H1 (cell line): ENCODE data around the gene RNF123. TPM values are rescaled to one million over a fixed set of nuclear protein-coding genes. Genes with fewer than 3 reads are reported as not detected.

Experiments used
- CTCF ChIA-PET: fragments of 300-600 bp; sonication (Branson Sonifier 250); formaldehyde crosslinking; loops from one replicate; lab custom pipeline; 2021; ENCODE audit not compliant: partially characterized antibody; lab: Charles Lee
- POLR2A ChIA-PET: fragments of 300-600 bp; sonication (Branson Sonifier 250); formaldehyde crosslinking; loops from one replicate; lab custom pipeline; 2021; ENCODE audit warnings: inconsistent platforms; ENCODE audit not compliant: partially characterized antibody; lab: Charles Lee
- DNase-seq, 2 experiments: peaks; one replicate each; pipeline versions ENCODE4 v3.0.0 to v3.0.0-alpha.2; 2010 to 2022; ENCODE audit warnings: low spot score in 2 of 2, low read depth in 1 of 2, mixed read lengths in 1 of 2
- FAIRE-seq: peaks from 2 replicates; lab custom pipeline; 2011; peaks lifted over from hg19 to GRCh38; lab: Jason Lieb, UNC
- H2AFZ ChIP-seq: 2 replicates; pipeline ENCODE4 v1.8.1; 2012; ENCODE audit warnings: low read length, inconsistent platforms
- H2AK5ac ChIP-seq: 2 replicates; pipeline ENCODE4 v1.6.1; 2013; ENCODE audit warnings: low read depth, low read length
- H2BK120ac ChIP-seq: replicated peaks from 2 replicates; pipeline ENCODE3; 2013; ENCODE audit warnings: low read depth, low read length, inconsistent platforms
- H2BK12ac ChIP-seq: 2 replicates; pipeline ENCODE4 v1.6.1; 2013; ENCODE audit warnings: low read depth, low read length
- H2BK15ac ChIP-seq: 2 replicates; pipeline ENCODE4 v1.6.1; 2013; ENCODE audit warnings: low read length
- H2BK20ac ChIP-seq: 2 replicates; pipeline ENCODE4 v1.6.1; 2013; ENCODE audit warnings: low read length
- H2BK5ac ChIP-seq: 2 replicates; pipeline ENCODE4 v1.6.1; 2013; ENCODE audit warnings: low read depth, low read length
- H3K14ac ChIP-seq: 2 replicates; pipeline ENCODE4 v1.6.1; 2013; ENCODE audit warnings: inconsistent platforms; ENCODE audit not compliant: insufficient read length
- H3K18ac ChIP-seq: 2 replicates; pipeline ENCODE4 v1.6.1; 2013; ENCODE audit warnings: low read length; ENCODE audit errors: extremely low read depth
- H3K23ac ChIP-seq: 2 replicates; pipeline ENCODE4 v1.6.1; 2013; ENCODE audit warnings: inconsistent platforms; ENCODE audit not compliant: insufficient read length
- H3K23me2 ChIP-seq: 2 replicates; pipeline ENCODE4 v1.6.1; 2013; ENCODE audit warnings: low read depth, low read length
- H3K27ac ChIP-seq: 2 replicates; pipeline ENCODE4 v1.6.1; 2011; ENCODE audit warnings: low read depth, low read length, inconsistent platforms
- H3K27me3 ChIP-seq, 4 experiments: replicated peaks in 1 of 4; 1 replicate in 1 of 4; 2 replicates in 3 of 4; pipeline versions ENCODE4 v1.6.1 to v1.8.1; 2011 to 2013; ENCODE audit warnings: low read length in 3 of 4, mild to moderate bottlenecking in 3 of 4, inconsistent platforms in 2 of 4, mixed read lengths in 2 of 4, moderate library complexity in 1 of 4; ENCODE audit not compliant: control insufficient read depth in 3 of 4, insufficient read depth in 3 of 4; ENCODE audit errors: extremely low read depth in 1 of 4
- H3K36me3 ChIP-seq, 4 experiments: 2 replicates each; pipeline versions ENCODE4 v1.6.1 to v1.8.1; 2011 to 2013; ENCODE audit warnings: mild to moderate bottlenecking in 4 of 4, low read length in 3 of 4, moderate library complexity in 2 of 4, control low read depth in 1 of 4, inconsistent platforms in 1 of 4; ENCODE audit not compliant: insufficient read depth in 4 of 4, control insufficient read depth in 2 of 4
- H3K4ac ChIP-seq: replicated peaks from 2 replicates; pipeline ENCODE3; 2013; ENCODE audit warnings: low read length, low read depth, mixed read lengths, inconsistent platforms; ENCODE audit not compliant: insufficient read length
- H3K4me1 ChIP-seq, 4 experiments: replicated peaks in 1 of 4; 1 replicate in 1 of 4; 2 replicates in 3 of 4; pipeline versions ENCODE4 v1.6.1 to v1.8.1; 2011 to 2013; ENCODE audit warnings: low read length in 3 of 4, inconsistent platforms in 2 of 4, mixed read lengths in 1 of 4; ENCODE audit not compliant: insufficient read depth in 4 of 4, control insufficient read depth in 3 of 4
- H3K4me2 ChIP-seq, 2 experiments: 2 replicates each; pipeline versions ENCODE4 v1.6.1 to v1.8.1; 2011 to 2013; ENCODE audit warnings: low read depth in 2 of 2, low read length in 2 of 2, control low read depth in 1 of 2, inconsistent platforms in 1 of 2, mild to moderate bottlenecking in 1 of 2; ENCODE audit not compliant: insufficient read depth in 1 of 2
- H3K4me3 ChIP-seq, 4 experiments: fragments of 200-600, 300-600 bp in 1 of 4; sonication (generic), shearing (Covaris generic), sonication (Bioruptor Twin) in 1 of 4; 2 replicates each; pipeline versions ENCODE4 v1.5.1 to v1.8.1; 2011 to 2016; ENCODE audit warnings: low read length in 4 of 4, low read depth in 3 of 4, control low read depth in 2 of 4, inconsistent platforms in 2 of 4, mild to moderate bottlenecking in 2 of 4, mixed read lengths in 1 of 4, moderate library complexity in 1 of 4; ENCODE audit not compliant: insufficient read depth in 2 of 4; ENCODE audit errors: extremely low read depth in 1 of 4
- H3K56ac ChIP-seq: replicated peaks from 2 replicates; pipeline ENCODE3; 2013; ENCODE audit warnings: low read depth, mild to moderate bottlenecking, mixed read lengths, low read length, inconsistent platforms; ENCODE audit not compliant: insufficient read length
- H3K79me1 ChIP-seq: 2 replicates; pipeline ENCODE4 v1.6.1; 2013; ENCODE audit warnings: low read depth, low read length, control low read depth
- H3K79me2 ChIP-seq, 2 experiments: 2 replicates each; pipeline versions ENCODE4 v1.6.1 to v1.8.1; 2012 to 2013; ENCODE audit warnings: low read length in 2 of 2, mild to moderate bottlenecking in 2 of 2, inconsistent platforms in 1 of 2; ENCODE audit not compliant: insufficient read depth in 2 of 2, control insufficient read depth in 1 of 2
- H3K9ac ChIP-seq, 4 experiments: replicated peaks in 1 of 4; 1 replicate in 1 of 4; 2 replicates in 3 of 4; pipeline versions ENCODE4 v1.6.1 to v1.8.1; 2011 to 2013; ENCODE audit warnings: low read depth in 3 of 4, low read length in 3 of 4, control low read depth in 2 of 4, mild to moderate bottlenecking in 2 of 4, moderate library complexity in 2 of 4, inconsistent platforms in 1 of 4; ENCODE audit errors: extremely low read depth in 1 of 4
- H3K9me3 ChIP-seq, 2 experiments: 2 replicates each; pipeline versions ENCODE4 v1.6.1 to v1.8.1; 2012 to 2013; ENCODE audit warnings: mild to moderate bottlenecking in 2 of 2, moderate library complexity in 2 of 2, control low read depth in 1 of 2, inconsistent platforms in 1 of 2, low read depth in 1 of 2, low read length in 1 of 2, mixed read lengths in 1 of 2; ENCODE audit not compliant: insufficient read depth in 2 of 2
- H4K20me1 ChIP-seq, 2 experiments: replicated peaks in 1 of 2; 2 replicates each; pipeline versions ENCODE3 to v1.8.1; 2011 to 2013; ENCODE audit warnings: inconsistent platforms in 2 of 2, low read length in 2 of 2, mild to moderate bottlenecking in 1 of 2; ENCODE audit not compliant: insufficient read depth in 2 of 2, control insufficient read depth in 1 of 2
- H4K5ac ChIP-seq: 2 replicates; pipeline ENCODE4 v1.6.1; 2013; ENCODE audit warnings: low read length, low read depth, mixed read lengths, inconsistent platforms; ENCODE audit not compliant: insufficient read length
- H4K8ac ChIP-seq: 2 replicates; pipeline ENCODE4 v1.8.0; 2013; ENCODE audit warnings: mild to moderate bottlenecking, moderate library complexity, low read length, inconsistent platforms; ENCODE audit not compliant: insufficient read depth; ENCODE audit errors: extremely low read depth
- H4K91ac ChIP-seq: replicated peaks from 2 replicates; pipeline ENCODE3; 2013; ENCODE audit warnings: low read length, mixed read lengths, inconsistent platforms; ENCODE audit not compliant: insufficient read length
- ATF2 ChIP-seq: IDR thresholded peaks from 2 replicates; pipeline ENCODE4 v1.6.1; 2012; ENCODE audit warnings: low read length, inconsistent platforms
- BCL11A ChIP-seq, 2 experiments: IDR thresholded peaks; one replicate each; pipeline ENCODE4 v1.6.1; 2011; ENCODE audit warnings: low read depth in 2 of 2, low read length in 2 of 2, mild to moderate bottlenecking in 2 of 2
- CEBPB ChIP-seq: IDR thresholded peaks from 2 replicates; pipeline ENCODE4 v1.6.1; 2012; ENCODE audit warnings: low read depth, low read length
- EP300 ChIP-seq, 2 experiments: IDR thresholded peaks; 1 replicate in 1 of 2; 2 replicates in 1 of 2; pipeline ENCODE4 v1.6.1; 2011 to 2012; ENCODE audit warnings: low read depth in 2 of 2, low read length in 2 of 2, mild to moderate bottlenecking in 2 of 2, borderline replicate concordance in 1 of 2, inconsistent platforms in 1 of 2, moderate library complexity in 1 of 2
- MAX ChIP-seq: IDR thresholded peaks from 2 replicates; pipeline ENCODE4 v1.6.1; 2012; ENCODE audit warnings: inconsistent platforms
- POLR2A ChIP-seq, 2 experiments: IDR thresholded peaks; 1 replicate in 1 of 2; 2 replicates in 1 of 2; pipeline ENCODE4 v1.6.1; 2011; ENCODE audit warnings: low read depth in 2 of 2, low read length in 2 of 2, mild to moderate bottlenecking in 2 of 2; ENCODE audit errors: control extremely low read depth in 1 of 2
- RFX5 ChIP-seq: IDR thresholded peaks from 2 replicates; pipeline ENCODE4 v1.6.1; 2011; ENCODE audit warnings: low read depth, low read length, improper control_type of control experiment, borderline replicate concordance
- TBP ChIP-seq: IDR thresholded peaks from 2 replicates; pipeline ENCODE4 v1.6.1; 2011; ENCODE audit warnings: low read depth, low read length, improper control_type of control experiment
- USF2 ChIP-seq: IDR thresholded peaks from 2 replicates; pipeline ENCODE4 v1.6.1; 2011; ENCODE audit warnings: low read length, improper control_type of control experiment
- WGBS, 2 experiments: shearing (Covaris generic) in 1 of 2; methylation state at CpG; one replicate each; pipeline versions ENCODE4 v1.1.6 to v1.1.7; 2013 to 2015; ENCODE audit warnings: low lambda C conversion rate in 2 of 2, mixed read lengths in 2 of 2, inconsistent platforms in 1 of 2, low coverage in 1 of 2, missing lambda C conversion rate in 1 of 2; ENCODE audit not compliant: insufficient replicate concordance in 2 of 2, insufficient coverage in 1 of 2, insufficient read length in 1 of 2; ENCODE audit errors: extremely low coverage in 1 of 2, missing lambda C conversion rate in 1 of 2; 5-methylcytosine and 5-hydroxymethylcytosine counted together
- polyA plus RNA-seq, 7 experiments: library from polyadenylated mRNA; depleted of rRNA in 3 of 7; stranded (reverse) in 5 of 7; unstranded in 2 of 7; fragments of >200 nt in 5 of 7; fragments of 200-250 nt in 2 of 7; gene quantifications; 1 replicate in 5 of 7; 2 replicates in 1 of 7; 4 replicates in 1 of 7; pipeline versions ENCODE4 v1.2.1 to v1.2.3, GENCODE V29; 2011 to 2013; ENCODE audit warnings: missing spikeins in 2 of 7, mixed read lengths in 2 of 7
- total RNA-seq: library from RNA; stranded (reverse); fragmentation: NEBNext Ultra II Directional; extraction: Animal tissue kit (Norgen Biotek cat#: 25700); gene quantifications from 2 replicates; pipeline ENCODE4 v1.2.1, GENCODE V29; 2021

The RNF123 gene
- total and polyA plus RNA-seq, 2 of the 8 experiments (the other 6 are each of a cell fraction or from before 2014, with no cell fraction given): 30.5 to 57.7 TPM

- no peaks in the 10 kb centered on the region for H3K27me3 ChIP-seq
- H3K4ac ChIP-seq: no peak overlapping the region
- H4K91ac ChIP-seq: no peak overlapping the region
- H4K20me1 ChIP-seq: peaks cover 5 to 13% of the 10 kb centered on the region in 2 experiments
- peaks cover 5% of the 10 kb centered on the region; the same call in 1 of the 2 replicates for H3K79me1 ChIP-seq
- no peak overlapping the region for H3K4me2 ChIP-seq
- no peak overlapping the region for H4K8ac ChIP-seq
- H3K23ac ChIP-seq: no peak overlapping the region
- no peak overlapping the region for H2BK5ac ChIP-seq
- H3K4me3 ChIP-seq: no peak overlapping the region
- peaks cover 0 to 15% (median 8%) of the 10 kb centered on the region in 4 experiments; a peak in 6 of 7 replicates for H3K4me1 ChIP-seq
- no peak overlapping the region for H2BK12ac ChIP-seq
- H2AK5ac ChIP-seq: no peak overlapping the region
- H2BK20ac ChIP-seq: no peak overlapping the region
- H3K9me3 ChIP-seq: no peaks in the 10 kb centered on the region
- no peak overlapping the region for H3K14ac ChIP-seq
- H2AFZ ChIP-seq: no peak overlapping the region
- no peak overlapping the region for H3K18ac ChIP-seq
- WGBS, 2 experiments: 94% methylated on average over 8 of the region's 11 CpGs; no CpG with 5 or more reads in 1 of the 2 experiments
- no peak overlapping the region for H2BK120ac ChIP-seq
- ChIA-PET POLR2A (interaction anchor here (1.2 to 4.8 kb wide), 3 partner anchors 8 to 61 kb away, joined by 6 to 18 read pairs (median 6); partner anchors contain the start of gene IP6K1), CTCF (interaction anchor here (0.8 to 1.5 kb wide), 4 partner anchors 22 to 179 kb away, joined by 3 read pairs; no protein-coding TSS in a partner anchor)
- peaks cover 0 to 8% of the 10 kb centered on the region in 2 experiments; a peak in 1 of 4 replicates for H3K79me2 ChIP-seq
- no peak overlapping the region for H3K9ac ChIP-seq
- FAIRE-seq: no peak
- no peak overlapping the region for H2BK15ac ChIP-seq
- peaks cover 6% of the 10 kb centered on the region; the same call in 1 of the 2 replicates for H3K23me2 ChIP-seq
- peaks cover 10 to 25% (median 21%) of the 10 kb centered on the region in 4 experiments for H3K36me3 ChIP-seq
- H4K5ac ChIP-seq: no peak overlapping the region
- DNase-seq: no peak
- H3K27ac ChIP-seq: no peak overlapping the region
- H3K56ac ChIP-seq: no peak overlapping the region
- no peak for TF ChIP-seq EP300 (IDR thresholded peaks at IDR 0.05; ENCODE audit: borderline replicate concordance in 1 of 2, low read depth in 2 of 2, low read length in 2 of 2)
- no peak for TF ChIP-seq MAX
- TF ChIP-seq CEBPB: no peak
- TF ChIP-seq TBP: no peak
- TF ChIP-seq BCL11A (IDR thresholded peaks at IDR 0.05; ENCODE audit: low read depth in 2 of 2, low read length in 2 of 2): no peak
- no peak for TF ChIP-seq ATF2
- TF ChIP-seq RFX5: no peak
- TF ChIP-seq USF2: no peak
- no peak for TF ChIP-seq POLR2A (IDR thresholded peaks at IDR 0.05; ENCODE audit: control extremely low read depth in 1 of 2, low read depth in 2 of 2, low read length in 2 of 2)
These were observed 36.7 kb downstream of the RNF123 start for GRCh38 chr3:49725906-49726681.
